AG09309 (cell line): ENCODE measurements around the gene VN1R5.
"Not testable (repeated sequence)": the region's sequence is repeated elsewhere in the genome, so short reads cannot be mapped to it uniquely, and the experiment has no call there.

Experiments
- DNase-seq: peaks from one replicate; pipeline ENCODE4 v3.0.0-alpha.2; 2010; ENCODE audit warnings: low read depth
- H3K4me3 ChIP-seq: 2 replicates; pipeline ENCODE4 v1.5.1; 2011; ENCODE audit warnings: mild to moderate bottlenecking, low read depth, low read length, moderate library complexity; ENCODE audit not compliant: control insufficient read depth
- CTCF ChIP-seq: IDR thresholded peaks from 2 replicates; pipeline ENCODE4 v1.5.1; 2011; ENCODE audit warnings: mild to moderate bottlenecking, low read depth, low read length, inconsistent platforms; ENCODE audit not compliant: insufficient read depth, control insufficient read depth; ENCODE audit errors: missing control alignments

VN1R5 gene

DNA sequence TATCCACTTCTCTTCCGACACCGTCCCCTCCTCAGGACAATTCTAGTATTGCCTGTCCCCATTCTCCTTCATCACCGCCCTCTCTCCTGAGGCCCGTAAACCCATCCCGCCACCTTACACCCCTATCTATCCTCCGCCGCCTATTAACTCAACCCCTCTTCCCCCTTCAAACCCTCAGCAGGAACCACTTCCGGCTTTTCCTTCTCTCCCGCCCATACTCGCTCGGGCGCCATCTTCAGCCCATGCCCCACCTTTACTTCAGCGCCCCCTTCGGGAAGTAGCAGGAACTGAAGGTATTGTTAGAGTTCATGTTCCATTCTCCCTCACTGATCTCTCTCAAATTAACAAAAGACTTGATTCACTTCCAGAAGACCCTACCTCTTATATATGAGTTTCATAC lies 31.6 kb downstream of the VN1R5 start:
- DNase-seq: no peak
- no peak for TF ChIP-seq CTCF
- no peak overlapping the region for H3K4me3 ChIP-seq

GRCh38 chr1:247288341-247288740 lies 32.5 kb downstream of the VN1R5 start:
- no peak for DNase-seq
- H3K4me3 ChIP-seq: no peak overlapping the region
- TF ChIP-seq CTCF: no peak

DNA sequence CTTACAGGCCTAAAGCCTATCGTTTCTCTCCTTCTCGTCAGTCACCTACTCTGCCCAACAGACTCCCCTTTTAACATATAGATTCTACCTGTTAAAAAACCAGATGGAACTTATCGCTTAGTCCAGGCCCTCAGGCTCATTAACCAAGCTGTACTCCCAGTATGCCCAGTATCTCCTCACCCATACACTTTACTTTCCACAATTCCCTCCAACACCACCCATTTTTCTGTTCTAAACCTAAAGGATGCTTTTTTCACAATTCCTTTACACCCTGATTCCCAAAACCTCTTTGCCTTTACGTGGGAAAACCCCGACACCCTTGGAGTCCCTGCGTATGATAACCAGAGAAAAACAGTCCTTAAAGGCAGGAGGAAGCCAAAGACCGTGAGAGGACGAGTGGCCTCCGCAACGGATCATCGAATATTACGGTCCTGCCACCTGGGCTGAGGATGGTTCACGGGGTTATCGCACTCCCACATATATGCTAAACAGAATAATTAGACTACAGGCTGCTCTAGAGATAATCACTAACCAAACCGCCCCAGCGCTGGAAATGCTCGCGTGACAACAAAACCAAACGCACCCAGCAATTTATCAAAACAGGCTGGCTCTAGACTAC lies 33.5 kb downstream of the VN1R5 start:
- not testable (repeated sequence) for H3K4me3 ChIP-seq, DNase-seq

- no peak for DNase-seq
- no peak for TF ChIP-seq CTCF
- H3K4me3 ChIP-seq: no peak overlapping the region
Observed at GRCh38 chr1:247290576-247290975, 34.7 kb downstream of the VN1R5 start.

GRCh38 chr1:247291161-247291560 lies 35.3 kb downstream of the VN1R5 start:
- no peak for TF ChIP-seq CTCF
- DNase-seq: no peak
- no peak overlapping the region for H3K4me3 ChIP-seq

DNA sequence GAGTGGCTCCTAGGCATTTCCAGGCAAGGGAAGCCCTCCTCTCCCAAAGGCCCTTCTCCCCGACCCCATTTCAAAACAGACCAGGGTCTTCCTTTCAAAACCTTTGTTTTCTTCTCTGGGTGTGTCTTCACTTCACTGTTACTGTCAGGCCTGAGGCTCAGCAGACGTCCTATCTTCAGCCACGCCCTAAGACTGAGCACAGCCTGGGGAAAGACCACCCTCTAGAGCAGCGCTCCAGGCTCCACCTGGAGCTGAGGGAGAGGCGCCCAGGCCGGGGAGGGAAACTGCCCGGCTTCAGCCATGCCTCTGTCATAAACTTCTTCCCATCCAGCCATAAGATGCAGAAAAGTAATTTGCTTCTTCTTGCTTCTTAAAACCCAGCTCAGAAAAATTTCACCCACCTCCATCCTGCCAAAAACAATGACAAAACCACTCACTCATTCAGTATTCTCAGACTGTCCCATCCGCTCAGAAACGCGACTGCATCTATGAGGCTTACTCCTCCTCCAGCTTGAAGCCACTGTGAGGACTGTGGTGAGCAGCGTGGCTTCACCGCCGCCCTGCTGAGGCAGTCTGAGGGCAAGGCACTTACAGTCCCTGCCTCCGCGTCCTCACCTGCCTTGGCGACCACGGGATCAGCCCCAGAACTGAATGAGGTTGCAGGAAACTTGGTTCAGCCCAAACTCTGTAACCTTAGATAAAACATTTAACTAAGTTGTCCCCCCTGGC lies 36.1 kb downstream of the VN1R5 start:
- no peak for DNase-seq
- H3K4me3 ChIP-seq: no peak overlapping the region
- no peak for TF ChIP-seq CTCF

DNA sequence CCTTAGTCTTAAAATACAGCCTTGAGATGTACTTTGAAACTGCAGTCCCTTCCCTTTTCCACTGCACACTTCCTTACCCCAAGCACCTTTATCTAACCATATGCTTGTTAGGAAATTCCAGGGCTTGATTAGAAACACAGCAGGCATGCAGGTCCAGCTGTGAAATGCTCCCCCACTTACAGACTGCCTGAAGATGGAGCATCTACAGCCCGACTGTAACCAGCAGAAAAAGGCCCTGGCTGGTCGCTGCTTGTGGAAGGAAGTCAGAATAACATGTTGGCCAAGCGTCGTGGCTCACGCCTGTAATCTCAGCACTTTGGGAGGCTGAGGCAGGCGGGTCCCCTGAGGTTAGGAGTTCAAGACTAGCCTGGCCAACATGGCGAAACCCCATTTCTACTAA lies 37.2 kb downstream of the VN1R5 start:
- H3K4me3 ChIP-seq: no peak overlapping the region
- DNase-seq: peak; percentile 28
- no peak for TF ChIP-seq CTCF
